NCI-H2029 treated with DMSO at 0.1 percent for 48 hours (cell line): ENCODE measurements around the gene SEMA3D.

Source experiments
- DNase-seq: peaks from one replicate; lab custom pipeline; 2025; lab: John Stamatoyannopoulos, UW

The SEMA3D gene

DNA sequence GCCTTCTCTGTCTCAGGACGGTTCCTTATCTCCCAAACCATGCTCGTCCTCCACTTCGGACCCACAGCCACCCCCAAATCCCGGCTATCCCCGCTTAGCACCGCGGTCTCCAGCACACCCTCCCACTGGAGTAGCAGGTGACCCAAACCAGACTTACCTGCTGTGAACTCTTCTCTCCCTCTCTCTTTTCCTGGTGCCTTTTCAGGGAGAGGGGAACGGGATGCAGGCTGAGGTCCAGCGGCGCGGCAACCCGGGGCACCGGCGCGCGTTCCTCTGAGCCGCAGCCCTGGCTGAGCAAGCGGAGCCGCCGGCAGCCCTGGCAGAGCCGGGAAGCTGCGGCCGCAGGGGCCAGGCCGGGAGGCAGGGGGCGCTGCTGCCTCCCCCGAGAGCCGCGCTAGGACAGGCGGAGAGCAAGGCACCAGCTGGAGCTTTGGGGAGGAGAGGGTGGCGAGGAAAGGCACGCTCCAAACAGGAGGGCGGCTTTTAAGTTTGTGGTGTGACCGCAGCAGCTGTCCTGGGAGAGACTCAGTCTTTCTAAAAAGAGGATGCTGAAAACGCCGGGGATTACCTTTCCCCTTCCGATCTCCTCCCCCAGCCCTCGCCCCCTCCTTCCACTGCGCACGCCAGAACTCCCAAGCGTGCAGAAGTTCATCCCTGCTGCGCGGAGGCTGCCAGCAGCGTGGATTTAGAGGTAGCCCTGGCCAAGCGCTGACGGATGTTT is at the start of gene SEMA3D:
SEMA3D (minus strand) TSS at position 536 of the 721 bp plus-strand sequence. CDS start 65,165 bp downstream, outside the sequence.
- DNase-seq: no peak

- DNase-seq: no peak
These were observed 47.9 kb upstream of the SEMA3D start for GRCh38 chr7:85234730-85235129.

DNA sequence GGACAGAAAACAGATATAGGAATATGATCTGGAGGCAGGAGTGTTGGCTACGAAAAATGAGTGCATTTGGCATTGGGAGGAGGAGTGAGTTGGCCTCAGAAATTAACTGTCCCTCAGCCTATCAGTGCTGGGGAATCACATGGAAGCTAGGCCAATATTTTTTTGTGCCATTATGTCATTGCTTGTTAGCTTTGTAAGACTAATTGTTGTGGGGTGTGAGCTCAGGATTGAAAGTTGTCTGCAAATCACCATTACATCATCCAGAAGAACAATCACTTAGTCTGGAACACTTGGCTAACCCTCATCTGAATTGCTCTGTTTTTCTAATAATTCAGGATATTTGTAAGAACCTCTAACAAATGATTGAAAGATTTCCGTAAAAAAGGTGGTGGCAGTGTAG is 45.2 kb upstream of the SEMA3D start:
- DNase-seq: no peak

- DNase-seq: no peak
These were observed 43.8 kb upstream of the SEMA3D start for GRCh38 chr7:85230623-85231022.

DNA sequence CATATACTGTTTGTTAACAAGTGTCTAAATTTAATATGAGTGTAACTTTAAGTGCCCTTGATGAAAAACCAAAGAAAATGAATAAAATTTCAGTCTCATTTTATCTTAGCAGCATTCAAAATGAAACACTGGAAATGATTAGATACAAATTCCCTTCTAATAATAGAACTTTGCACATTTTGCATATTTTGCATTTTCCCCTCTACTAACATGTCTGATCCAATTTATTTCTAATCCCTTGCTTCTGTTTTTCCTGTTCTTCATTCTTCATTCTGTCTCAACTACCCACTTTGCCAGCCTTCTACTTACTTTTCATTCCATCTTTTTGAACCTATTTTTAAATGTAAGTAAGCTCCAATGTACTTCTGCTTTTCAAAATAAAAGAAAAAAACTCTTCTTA is 42.7 kb upstream of the SEMA3D start:
- DNase-seq: no peak

DNA sequence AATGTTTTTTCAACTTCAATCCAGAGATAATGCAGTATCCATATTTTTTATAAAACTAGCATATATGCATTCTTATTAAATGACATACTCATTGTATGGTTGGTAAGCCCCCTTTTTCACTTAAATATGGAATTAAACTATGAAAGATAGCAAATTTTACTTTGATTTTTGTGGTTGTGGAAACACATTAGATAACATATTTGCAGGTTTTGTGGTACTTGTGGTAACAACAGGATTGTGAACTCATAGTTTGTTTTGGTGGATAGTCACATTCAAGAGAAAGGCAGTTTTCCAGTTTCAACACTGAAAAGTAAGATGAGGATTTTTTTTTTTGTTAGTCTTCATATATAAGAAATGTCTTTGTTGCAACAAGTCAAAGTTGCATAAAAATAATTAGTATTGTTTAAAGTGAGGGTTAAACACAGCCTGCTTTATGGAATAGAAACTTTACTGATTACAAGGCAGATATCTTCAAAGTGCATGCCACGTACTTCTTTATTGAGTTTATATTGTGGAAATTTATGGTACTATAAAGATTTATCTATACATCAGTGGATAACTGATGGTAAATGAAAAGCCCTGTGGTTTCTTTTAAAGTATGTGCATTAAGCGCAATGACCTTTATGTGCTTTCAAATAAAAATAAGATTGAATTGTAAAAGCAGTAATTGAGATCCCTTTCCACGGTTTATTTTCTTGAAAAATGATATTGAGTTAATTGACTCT is 39.7 kb upstream of the SEMA3D start:
- no peak for DNase-seq

GRCh38 chr7:85224171-85224570 is 37.3 kb upstream of the SEMA3D start:
- no peak for DNase-seq

DNA sequence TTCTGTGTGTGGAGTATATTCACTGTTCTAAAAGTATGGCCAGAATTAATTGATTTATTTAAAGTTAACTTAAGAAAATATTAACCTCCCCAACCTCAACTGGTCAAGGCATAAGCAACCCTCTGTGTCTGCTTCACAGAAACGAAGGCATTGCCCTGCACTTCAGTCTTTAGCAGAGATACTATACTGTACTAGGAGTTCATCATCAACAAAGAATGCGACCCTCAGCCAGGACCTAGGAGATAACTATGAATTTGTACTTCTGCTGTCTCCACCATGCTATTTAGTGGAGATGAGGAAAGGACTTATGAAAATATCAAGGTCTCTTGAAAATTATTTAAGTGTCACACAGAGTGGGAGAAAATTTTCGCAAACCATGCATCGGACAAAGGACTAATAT is 35.7 kb upstream of the SEMA3D start:
- DNase-seq: no peak

DNA sequence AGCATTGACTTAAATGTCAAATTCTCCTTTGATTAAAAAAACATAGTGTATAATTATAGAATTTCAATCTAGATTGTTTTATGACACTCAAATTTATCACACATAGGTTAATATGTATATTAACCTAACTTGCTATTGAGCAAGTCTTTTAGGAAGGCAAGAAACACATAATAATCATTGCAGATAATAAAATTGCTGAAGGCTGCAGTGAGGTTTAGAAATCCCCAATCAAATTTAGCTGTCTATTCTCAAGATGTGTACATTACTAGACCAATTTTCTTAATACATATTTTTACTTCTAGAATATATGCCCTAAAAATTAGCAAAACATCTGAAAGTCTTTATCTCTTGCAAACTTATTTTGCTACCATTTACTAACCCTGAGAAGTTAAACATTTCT is 34.9 kb upstream of the SEMA3D start:
- no peak for DNase-seq

DNA sequence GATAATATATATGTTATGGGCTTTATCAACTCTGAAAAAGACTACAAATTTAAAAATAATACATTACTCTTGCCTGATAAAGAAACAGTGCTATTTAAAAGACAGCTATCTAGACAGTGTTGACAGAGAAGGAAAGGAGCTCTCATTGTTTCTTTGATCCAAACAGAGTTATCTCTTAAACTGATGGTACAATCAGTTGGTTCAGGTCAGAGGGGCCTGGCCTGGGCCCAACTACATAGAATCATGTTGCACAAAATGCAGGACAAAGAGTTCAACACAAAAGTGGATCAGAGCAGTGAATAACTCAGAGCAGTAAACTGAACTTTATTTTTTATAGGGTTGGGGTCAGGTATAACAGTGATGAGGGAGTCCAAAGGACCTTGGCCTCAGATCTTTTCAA is 33.8 kb upstream of the SEMA3D start:
- no peak for DNase-seq

- DNase-seq: no peak
These were observed 33.2 kb upstream of the SEMA3D start for GRCh38 chr7:85220023-85220422.

GRCh38 chr7:85217085-85217484 is 30.2 kb upstream of the SEMA3D start:
- DNase-seq: no peak

DNA sequence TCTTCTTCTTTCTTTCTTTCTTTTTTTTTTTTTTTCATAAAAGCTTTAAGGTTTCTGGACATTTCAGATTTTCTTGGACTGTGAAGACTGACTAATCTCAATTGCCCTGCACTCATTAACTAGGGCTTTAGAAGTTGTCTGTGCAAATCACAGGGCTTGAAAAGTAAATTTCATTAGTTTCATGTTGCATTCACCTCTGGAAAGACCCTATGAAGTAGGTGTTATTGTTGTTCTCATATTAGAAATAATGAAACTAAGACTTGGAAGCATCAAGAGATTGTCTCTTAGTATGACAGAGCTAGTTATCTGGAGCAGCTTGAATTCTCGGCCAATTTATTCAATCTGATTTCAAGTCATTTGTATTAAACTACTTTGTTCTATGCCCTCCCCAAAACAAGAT is 28.2 kb upstream of the SEMA3D start:
- no peak for DNase-seq

- DNase-seq: no peak
These were observed 26.6 kb upstream of the SEMA3D start for GRCh38 chr7:85213500-85213899.

- DNase-seq: no peak
These were observed 18.9 kb upstream of the SEMA3D start for GRCh38 chr7:85205754-85206153.

DNA sequence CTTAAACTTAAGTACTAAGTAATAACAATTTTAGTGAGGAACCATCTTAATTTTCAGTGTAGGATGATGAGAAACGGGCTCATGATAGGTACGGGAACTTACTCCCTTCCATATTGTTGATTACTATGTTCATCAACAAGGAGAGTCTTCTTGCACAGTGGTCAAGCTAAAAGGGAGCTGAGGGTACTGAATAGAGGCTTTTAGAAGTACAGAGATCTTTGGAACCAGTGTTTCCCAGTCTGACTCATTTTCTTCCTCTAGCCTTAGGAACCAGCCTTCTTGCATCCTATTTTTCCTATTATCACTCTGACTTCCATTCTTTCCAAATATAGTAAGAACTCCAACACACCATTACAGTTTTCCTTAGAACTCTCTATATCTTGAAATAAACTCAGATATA is 17.6 kb upstream of the SEMA3D start:
- no peak for DNase-seq

DNA sequence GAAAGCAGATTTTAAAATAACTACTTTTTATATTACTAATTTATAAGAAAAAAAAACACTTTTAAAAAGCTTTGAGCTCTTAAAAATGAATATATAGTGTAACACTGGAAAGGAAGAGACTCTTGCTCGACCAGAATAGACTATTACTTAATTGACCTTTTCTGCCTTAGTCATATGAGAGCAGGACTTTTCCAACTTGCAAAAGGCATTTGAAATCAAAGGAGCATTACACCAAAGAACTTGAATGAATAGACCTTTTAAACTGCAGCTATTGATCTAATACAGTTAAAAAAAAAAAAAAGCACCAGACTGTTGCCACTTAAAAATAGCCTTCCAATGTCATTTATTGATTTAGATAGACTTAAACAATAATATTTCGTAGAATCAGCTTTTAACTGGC is 17.2 kb upstream of the SEMA3D start:
- DNase-seq: no peak

DNA sequence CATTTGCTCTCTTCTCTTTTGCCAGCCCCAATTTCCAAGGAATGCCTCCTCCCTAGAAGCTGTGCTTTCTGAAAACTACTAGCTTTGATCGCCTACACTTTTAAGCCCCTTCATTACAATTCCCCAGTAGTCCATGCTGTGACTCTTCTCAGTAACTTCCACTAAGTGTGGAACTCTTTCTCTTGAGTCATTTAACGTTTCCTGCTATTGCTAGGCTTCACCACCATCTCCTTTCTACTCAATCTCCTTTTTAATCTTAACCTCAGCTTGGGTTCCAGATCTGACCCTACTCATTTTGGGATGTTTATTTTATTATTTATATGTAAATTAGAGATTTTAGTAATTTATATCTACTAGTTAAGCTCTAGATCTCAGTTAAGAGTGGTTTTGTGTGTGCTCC is 14.4 kb upstream of the SEMA3D start:
- no peak for DNase-seq

DNA sequence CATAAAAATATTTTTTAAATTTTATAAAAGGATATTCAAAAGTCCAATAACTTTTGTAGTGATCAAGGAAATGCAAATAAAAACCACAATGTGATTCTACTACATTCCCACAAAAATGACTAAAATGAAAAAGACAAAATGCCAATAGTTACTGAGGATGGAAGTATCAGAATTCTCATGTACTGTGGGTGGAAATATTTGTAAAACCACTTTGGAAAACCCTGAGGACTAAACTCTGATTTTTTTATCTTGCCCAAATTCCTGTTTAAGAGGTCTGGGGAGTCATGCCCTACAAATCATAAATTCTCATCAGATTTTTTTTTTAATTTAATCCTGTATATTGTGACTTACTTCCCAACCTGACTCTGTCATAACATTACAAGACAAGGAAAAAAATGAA is 9.8 kb upstream of the SEMA3D start:
- DNase-seq: no peak

GRCh38 chr7:85191383-85191782 is 4.5 kb upstream of the SEMA3D start:
- no peak for DNase-seq

- no peak for DNase-seq
These were observed 754 bp downstream of the SEMA3D start for GRCh38 chr7:85186083-85186520.

DNA sequence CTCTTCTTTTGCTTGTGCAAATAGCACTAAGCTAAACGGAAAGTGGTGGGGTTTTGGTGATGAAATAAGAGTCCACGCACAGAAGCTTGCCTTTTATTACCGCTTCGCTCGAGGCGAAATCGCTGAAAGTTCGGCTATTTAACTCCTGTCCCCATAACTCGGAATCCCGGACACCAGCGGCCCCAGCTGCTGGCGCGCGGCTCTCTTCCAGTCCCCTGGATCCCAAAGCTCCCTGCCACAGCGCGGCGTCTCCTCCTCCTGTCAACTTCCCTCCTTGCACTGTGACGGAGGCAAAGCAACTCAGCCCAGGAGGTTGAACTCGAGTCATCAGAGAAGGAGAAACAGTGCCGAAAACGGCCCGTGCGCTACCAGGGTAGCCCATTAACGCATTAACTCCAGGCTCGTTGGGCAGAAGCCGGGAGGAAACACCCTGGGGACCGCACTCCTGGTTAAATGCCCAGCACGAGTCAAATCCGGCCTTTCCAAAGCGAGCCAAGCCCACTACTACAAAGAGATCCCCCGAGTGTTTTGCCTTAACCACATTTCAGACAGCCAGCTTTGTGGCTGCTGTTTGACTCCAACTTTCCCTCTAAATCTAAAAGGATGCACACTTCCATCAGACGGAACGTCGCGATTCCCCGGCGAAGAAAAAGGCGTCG is 1.3 kb downstream of the SEMA3D start:
- DNase-seq: no peak
